Brain pericyte (primary cell): ENCODE measurements around the gene SMARCA2.

ENCODE experiments used
- DNase-seq: peaks from one replicate; pipeline ENCODE4 v3.0.0-alpha.2; 2012; ENCODE audit warnings: low read depth, low spot score

Gene SMARCA2

GRCh38 chr9:2087500-2088313, 72.6 kb downstream of the SMARCA2 start:
- DNase-seq: no peak

DNA sequence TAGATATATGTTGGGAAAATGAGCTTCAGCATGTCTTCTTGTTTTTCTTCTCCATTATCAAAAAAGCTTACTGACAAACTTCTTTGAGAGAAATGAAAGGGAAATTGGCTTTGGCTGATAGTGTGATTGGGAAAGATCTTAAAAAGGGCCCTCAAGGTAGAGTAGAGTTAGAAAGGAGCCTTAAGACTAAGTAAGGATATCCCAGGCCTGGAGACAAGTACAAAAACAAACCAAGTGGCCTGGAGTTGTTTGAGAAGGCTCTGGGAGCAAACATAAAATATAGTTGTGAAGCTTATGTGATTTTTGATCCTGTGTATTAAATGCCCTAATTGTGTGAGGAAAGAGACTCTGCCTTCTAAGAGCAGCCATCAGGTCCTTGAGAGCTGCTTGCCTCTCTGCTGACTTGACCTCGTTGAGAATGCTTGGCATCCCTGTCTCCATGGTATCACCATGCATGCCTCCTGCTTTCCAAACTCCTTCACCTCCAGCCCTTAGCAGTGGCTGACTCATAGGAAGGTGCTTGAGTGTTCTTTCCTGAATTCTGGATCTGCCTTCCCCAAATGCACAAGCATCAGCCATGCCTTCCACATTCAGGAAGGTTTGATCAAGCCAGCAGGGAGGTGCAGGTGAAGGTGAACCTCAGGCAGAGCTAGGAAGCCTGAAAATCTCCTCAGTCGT, 78.9 kb downstream of the SMARCA2 start:
- no peak for DNase-seq

- no peak for DNase-seq
Measured at GRCh38 chr9:2096376-2096970, 81.3 kb downstream of the SMARCA2 start.

DNA sequence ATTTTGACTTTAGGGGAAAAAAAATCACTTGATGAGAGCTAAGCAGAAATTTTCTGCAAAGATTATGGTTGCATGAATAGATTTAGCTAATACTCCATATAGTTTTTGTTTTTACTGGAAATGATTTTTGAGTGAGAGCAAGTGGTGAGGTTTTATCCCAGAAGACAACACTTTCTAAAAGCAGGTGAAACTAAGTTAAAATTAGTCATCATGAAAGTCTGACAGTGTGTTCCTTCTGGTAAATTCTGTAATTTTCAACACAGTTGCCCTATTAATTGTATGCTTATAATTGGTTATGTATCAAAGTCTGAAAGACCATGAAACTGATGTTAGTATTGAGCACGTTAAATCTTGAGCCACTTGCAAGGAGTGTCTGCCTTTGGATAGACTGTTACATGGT, 91.5 kb downstream of the SMARCA2 start:
- DNase-seq: no peak

DNA sequence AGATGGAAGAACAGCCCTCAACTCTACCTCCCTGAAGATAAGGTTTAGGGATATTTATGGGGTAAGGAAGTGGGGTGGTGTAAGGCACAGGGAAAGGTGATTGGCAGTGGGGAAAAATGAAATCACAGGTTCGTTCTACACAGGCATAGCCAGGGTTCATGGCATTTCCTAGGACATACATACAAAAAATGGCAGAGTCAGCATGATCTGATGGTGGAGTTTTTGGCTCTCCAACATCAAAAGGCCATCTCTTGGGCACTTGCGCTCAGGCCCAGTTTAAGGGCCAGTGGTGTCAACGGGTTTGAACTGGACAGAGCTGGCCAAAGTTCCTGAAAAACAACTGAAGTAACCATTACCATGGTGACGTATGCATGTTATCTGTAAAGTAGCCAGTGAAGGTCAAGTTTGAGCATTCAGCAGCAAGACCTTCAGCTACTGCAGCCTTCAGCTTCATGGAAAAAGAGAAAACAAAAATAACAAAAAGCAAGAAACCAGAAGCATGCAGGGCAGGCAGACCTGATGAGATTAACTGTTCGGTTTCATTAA, 92.8 kb downstream of the SMARCA2 start:
- DNase-seq: no peak

DNA sequence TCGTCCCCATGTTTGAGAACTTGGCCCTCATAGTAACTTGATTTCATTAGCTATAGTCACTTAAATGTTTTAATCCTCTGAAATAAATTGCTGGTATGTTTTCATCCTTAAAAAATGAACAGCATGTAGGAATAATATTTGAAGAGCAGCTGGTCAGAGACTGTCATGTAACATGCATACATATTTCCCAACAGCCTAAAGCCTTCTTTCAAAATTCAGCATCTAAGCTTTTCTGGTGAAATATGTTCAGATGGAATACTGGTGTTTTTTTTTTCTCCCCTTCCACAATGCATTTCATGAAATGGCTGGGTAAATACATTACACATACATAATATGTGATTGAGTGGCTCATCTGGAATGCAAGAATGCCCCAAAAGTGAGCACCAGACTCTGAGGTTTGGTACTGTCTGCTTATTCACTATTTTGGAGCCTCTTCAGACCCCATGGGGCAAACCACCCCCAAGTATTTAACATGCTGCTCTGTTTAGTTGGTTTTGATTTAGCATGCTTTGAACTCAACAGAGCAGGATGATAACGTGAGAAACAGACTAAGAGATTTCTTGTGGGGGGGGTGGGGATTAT, 94.0 kb downstream of the SMARCA2 start:
- DNase-seq: no peak

DNA sequence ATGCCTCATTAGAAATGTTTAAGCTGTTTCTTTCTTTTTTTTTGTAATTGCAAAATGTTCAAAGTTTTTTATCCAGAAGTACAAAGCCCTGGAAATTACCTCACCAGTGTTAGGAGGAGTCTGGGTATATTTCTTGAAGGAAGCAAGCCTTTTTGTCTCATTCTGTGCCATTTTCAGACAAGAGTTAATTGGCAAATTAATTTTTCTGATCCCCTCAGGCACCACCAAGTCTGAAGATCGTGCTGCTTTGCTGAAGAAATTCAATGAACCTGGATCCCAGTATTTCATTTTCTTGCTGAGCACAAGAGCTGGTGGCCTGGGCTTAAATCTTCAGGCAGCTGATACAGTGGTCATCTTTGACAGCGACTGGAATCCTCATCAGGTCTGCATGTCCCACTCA, 94.9 kb downstream of the SMARCA2 start:
- DNase-seq: no peak

DNA sequence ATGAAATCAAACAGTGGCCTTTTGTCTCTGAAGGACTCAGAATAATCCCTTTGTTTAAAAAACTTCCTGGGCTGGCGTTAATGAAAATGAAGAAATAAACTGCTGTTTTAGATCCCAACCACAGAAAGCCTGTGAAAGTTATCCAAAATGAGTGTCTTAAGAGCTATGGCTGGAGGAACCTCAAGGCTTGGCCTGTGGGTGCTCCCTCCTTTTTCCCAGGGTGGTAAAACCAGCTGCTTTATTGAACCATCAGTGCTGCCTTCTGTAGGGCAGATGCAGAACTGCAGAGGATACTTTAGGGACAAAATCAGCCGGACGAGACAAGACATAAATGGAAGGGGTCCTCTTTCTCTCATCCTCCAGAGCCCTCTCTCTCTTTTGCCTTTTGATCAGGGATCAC, 100.9 kb downstream of the SMARCA2 start:
- DNase-seq: no peak

GRCh38 chr9:2117527-2117926, 102.4 kb downstream of the SMARCA2 start:
- DNase-seq: no peak

DNA sequence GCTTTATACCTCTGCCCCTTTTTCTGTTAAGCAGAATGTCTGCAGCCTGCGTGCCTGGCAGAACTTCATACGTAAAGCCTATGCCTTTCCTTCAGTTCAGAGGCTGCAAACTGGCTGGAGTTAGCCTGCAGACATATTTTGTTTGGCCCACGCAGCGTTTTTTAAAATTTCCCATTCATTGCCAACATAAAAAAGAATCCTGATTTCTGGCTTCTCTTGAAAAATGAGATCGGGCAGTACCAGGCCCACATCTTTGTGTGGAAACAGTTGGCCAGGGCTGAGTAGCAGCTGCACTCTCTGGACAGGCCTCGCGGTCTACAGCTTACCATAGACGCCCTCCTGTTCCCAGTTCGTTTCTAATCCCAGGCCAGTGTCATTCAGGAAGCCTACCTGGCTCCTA, 104.4 kb downstream of the SMARCA2 start:
- no peak for DNase-seq

DNA sequence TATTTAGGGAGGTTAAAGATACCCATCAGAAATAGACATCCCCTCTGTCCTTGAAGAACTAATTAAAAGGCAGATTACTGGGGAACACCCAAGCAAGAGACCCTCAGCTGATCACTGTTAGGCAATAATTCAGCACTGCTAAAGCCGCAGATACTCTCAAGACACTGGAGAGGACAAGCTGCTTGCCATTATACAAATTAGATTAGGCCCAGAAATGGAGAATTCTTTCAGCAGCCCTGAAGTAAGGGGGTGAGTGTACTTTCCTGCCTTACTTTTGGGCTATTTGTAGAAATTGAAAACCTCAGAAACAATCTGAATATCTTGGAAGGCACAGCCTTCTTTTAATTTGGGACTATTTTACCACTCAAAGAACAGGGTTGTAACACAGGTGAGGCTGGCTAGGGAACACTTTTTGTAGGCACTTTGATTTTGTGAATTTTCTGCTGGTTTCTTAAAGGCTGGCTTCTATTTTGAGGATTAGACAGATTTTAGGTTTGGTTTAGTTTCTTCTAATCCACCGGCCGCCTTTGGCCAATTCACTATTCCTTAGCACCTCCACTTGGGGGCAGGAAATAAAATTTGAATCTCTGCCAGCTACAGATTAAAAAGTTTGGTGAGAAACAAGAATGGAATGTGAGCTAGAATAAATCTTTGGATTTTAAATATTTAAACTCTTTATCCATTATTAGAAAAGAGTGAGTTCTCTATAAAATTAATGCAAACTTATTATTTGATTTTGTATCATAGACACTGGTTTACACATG, 106.0 kb downstream of the SMARCA2 start:
- no peak for DNase-seq

GRCh38 chr9:2122299-2122698, 107.2 kb downstream of the SMARCA2 start:
- no peak for DNase-seq

DNA sequence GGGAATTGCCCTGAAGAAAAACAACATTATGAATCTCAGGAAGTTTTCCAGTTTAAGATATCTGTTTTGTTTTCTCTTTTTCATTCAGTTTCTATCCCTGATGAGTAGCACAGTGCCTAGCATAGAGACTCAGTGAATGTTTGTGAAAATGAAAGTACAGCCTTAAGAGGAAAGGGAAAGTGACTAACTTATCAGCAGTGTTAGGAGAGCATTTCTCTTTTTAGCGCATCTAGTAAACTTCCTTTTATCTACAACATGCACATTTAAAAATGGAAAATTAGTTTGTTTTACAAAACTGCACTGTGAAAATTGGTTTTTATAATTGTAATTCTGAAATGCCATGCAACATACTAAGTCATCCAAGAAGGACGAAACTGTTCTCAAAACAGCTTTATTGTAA, 110.8 kb downstream of the SMARCA2 start:
- no peak for DNase-seq

GRCh38 chr9:2126331-2126803, 111.2 kb downstream of the SMARCA2 start:
- no peak for DNase-seq

GRCh38 chr9:2127486-2127885, 112.3 kb downstream of the SMARCA2 start:
- no peak for DNase-seq

DNA sequence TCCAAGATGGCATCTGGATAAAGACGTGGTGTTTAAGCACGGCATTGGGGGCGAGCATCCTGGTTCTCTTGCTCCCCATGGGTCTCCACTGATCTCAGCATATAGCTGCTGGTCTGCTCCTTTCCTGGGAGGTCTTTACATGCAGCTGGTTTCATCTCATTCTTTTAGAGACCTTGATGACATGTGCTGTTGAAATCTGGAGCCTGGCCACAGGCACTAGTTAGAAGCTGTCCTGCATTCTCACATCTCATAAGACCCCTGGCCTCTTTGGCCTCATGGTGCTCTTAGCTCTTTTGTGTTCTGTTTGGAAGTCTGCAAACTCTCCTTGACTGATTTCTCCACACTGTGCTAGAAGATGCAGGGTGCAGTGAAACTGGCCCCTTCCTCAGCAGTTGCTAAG, 113.0 kb downstream of the SMARCA2 start:
- DNase-seq: no peak

- DNase-seq: no peak
Measured at GRCh38 chr9:2128618-2129017, 113.5 kb downstream of the SMARCA2 start.

DNA sequence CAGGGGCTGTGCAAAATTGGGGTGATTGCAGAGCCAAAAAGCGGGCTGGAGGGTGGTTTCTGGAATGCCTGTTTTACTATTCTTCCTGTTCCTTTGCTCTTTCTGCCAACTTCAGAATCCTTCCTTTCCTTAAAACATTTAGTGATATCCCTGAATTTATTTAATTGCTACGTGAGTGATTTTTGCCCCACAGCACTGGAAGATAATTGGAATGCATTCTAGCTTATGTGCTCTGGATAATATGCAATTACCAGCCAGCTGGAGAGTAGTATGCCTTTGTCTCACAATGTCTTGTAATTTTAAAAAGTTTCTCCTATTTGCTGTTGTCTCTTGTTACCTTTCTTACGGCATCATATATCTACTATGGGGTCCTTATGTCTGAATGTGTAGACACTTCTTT, 115.8 kb downstream of the SMARCA2 start:
- no peak for DNase-seq

- DNase-seq: no peak
Measured at GRCh38 chr9:2132484-2133082, 117.4 kb downstream of the SMARCA2 start.

DNA sequence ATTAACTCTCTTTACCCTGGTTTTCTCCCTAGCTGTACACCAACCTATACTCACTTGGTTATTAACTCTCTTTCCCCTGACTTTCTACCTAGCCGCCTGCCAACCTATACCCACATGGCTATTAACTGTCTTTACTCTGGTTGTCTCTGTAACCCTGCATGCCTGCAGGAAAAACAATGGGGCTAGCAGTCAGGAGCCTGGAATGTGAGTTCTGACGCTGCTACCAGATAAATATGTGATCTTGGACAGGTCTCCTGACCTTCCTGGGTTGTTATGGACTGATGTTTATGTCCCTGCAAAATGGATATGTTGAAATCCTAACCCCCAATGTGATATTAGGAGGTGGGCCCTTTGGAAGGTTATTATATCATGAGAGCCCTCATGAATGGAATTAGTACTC, 119.2 kb downstream of the SMARCA2 start:
- no peak for DNase-seq

GRCh38 chr9:2138646-2139045, 123.5 kb downstream of the SMARCA2 start:
- no peak for DNase-seq
